Testis (tissue), 5 donors: ENCODE data around the gene DCUN1D1. TPM values are rescaled to one million over a fixed set of nuclear protein-coding genes. Genes with fewer than 3 reads are reported as not detected.
A peak's percentile ranks its signal among the peaks of the same experiment; 100 is the strongest.

ENCODE experiments used
- DNase-seq: peaks from one replicate; pipeline ENCODE4 v3.0.0-alpha.2; 2019
- H3K27ac ChIP-seq, 2 donors: fragments of 200-600 bp; sonication (generic); one replicate each; pipeline ENCODE4 v1.5.1; 2019
- H3K27me3 ChIP-seq: fragments of 200-600 bp; sonication (generic); one replicate; pipeline ENCODE4 v1.5.1; 2019
- H3K36me3 ChIP-seq: fragments of 200-600 bp; sonication (generic); one replicate; pipeline ENCODE4 v1.5.1; 2017; ENCODE audit warnings: low read depth; ENCODE audit errors: missing control alignments
- H3K4me1 ChIP-seq: fragments of 200-600 bp; sonication (generic); one replicate; pipeline ENCODE4 v1.5.1; 2019
- H3K4me3 ChIP-seq, 2 donors: fragments of 200-600 bp; sonication (generic); one replicate each; pipeline ENCODE4 v1.5.1; 2017 to 2019
- H3K9me3 ChIP-seq: fragments of 200-600 bp; sonication (generic); one replicate; pipeline ENCODE4 v1.5.1; 2017
- POLR2A ChIP-seq: fragments of 450-650 bp; IDR thresholded peaks from one replicate; pipeline ENCODE4 v1.6.1; 2017; ENCODE audit warnings: antibody characterized with exemption, mild to moderate bottlenecking, moderate library complexity
- WGBS, 2 donors: methylation state at CpG; one replicate each; pipeline ENCODE4 v1.1.5; 2018; 5-methylcytosine and 5-hydroxymethylcytosine counted together
- intact Hi-C: fragments of 100-400 bp; cut with DNase I; formaldehyde crosslinking; loops from one replicate; pipeline ENCODE4 v1.15.1; 2023; ENCODE audit warnings: low total_unique reads
- long read RNA-seq, 2 donors: transcript quantifications; one replicate each; lab custom pipeline, GENCODE V29; 2026
- polyA plus RNA-seq: library from polyadenylated mRNA; stranded (reverse); fragments of 350-450 nt; fragmentation: Illumina TruSeq; extraction: RNeasy Lipid Tissue Mini Kit (QIAGEN cat#74804); gene quantifications from one replicate; pipeline ENCODE4 v1.2.3, GENCODE V29; 2014; ENCODE audit warnings: low read depth, low replicate concordance; ENCODE audit not compliant: insufficient read depth
- total RNA-seq, 2 donors: library from RNA; depleted of rRNA; stranded (reverse); fragments of >200 nt; gene quantifications; one replicate each; pipeline ENCODE4 v1.2.3, GENCODE V29; 2016
- TF ChIP-seq, protein P1 (sequence below), 3 experiments: fragments of 450-650 bp in 2 of 3; fragments of 200-600 bp in 1 of 3; sonication (generic) in 1 of 3; IDR thresholded peaks; one replicate each; pipeline ENCODE4 v1.5.1; 2016 to 2019; ENCODE audit warnings: antibody characterized with exemption in 3 of 3, mild to moderate bottlenecking in 2 of 3, moderate library complexity in 1 of 3

DCUN1D1 gene
- total RNA-seq (100 to 1,000 TPM in 1 of 2 donors, 10 to 100 TPM in 1; 72.8 to 270 TPM), polyA plus RNA-seq (346 TPM)
- long read RNA-seq, donor 1, full-length matches to known transcripts: 9 of 9 reads
- long read RNA-seq, donor 1, partial matches to known transcripts: 0 of 9 reads
- long read RNA-seq, donor 1, other reads (novel, unspliced or antisense): 0 of 9 reads
- long read RNA-seq, donor 2, full-length matches to known transcripts: 7 of 7 reads
- long read RNA-seq, donor 2, partial matches to known transcripts: 0 of 7 reads
- long read RNA-seq, donor 2, other reads (novel, unspliced or antisense): 0 of 7 reads

DNA sequence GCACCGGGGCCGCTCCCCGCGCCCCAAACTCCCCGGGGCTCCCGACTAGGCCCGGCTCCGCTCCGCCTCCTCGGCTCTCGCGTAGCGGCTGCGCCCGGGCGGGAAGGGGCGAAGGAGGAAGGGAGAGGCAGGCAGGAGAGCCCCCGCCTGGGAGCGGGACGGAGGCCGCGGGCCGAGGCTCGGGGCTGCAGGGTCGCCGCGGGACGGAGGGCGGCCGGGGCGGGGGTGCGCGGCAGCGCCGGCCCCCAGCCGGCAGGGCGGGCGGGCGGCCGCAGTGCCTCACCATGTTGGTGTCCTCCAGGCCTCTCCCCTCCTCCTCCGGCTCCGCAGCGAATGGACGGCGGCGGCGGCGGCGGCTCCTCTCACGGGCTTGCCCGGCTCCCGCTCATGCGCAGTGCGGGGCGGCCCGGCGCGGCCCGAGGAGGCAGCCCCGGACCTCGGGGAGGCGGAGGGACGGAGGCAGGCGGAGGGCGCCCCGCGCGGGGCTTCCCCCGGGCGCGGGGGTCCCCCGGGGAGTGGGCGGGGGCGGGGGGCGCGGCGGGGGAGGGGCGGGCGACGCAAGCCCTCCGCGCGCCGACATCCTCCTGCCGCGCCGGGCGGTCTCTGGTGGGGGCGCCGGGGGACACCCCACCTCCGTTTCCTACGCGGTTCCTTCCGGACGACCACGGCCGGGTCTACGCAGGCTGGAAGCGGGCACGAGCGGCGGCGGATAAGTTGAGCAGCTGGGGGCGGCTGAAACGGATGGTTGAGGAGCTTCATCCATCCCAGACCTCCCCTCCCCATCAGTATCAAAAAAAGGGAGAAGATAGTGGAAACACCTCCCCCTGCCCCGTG, at the start of gene DCUN1D1:
Gene DCUN1D1, minus strand, starts transcription at position 335 of the 834 bp plus-strand sequence. Its CDS starts 49 bp downstream, at position 286.
- intact Hi-C loops: no loop called here
- Histone ChIP-seq H3K4me3 (peak within 1 kb of the TSS; percentile 92 to 93), H3K36me3 (no peaks in the 10 kb centered on the region), H3K4me1 (peaks cover 9% of the 10 kb centered on the region), H3K27me3 (no peaks in the 10 kb centered on the region), H3K27ac (peak within 1 kb of the TSS; percentile 84 to 91), H3K9me3 (no peaks in the 10 kb centered on the region)
- DNase-seq: peak; percentile 88
- WGBS, 2 donors: 0 to 2% methylated on average over 4 to 65 of the region's 106 CpGs
- TF ChIP-seq, protein P1, sequence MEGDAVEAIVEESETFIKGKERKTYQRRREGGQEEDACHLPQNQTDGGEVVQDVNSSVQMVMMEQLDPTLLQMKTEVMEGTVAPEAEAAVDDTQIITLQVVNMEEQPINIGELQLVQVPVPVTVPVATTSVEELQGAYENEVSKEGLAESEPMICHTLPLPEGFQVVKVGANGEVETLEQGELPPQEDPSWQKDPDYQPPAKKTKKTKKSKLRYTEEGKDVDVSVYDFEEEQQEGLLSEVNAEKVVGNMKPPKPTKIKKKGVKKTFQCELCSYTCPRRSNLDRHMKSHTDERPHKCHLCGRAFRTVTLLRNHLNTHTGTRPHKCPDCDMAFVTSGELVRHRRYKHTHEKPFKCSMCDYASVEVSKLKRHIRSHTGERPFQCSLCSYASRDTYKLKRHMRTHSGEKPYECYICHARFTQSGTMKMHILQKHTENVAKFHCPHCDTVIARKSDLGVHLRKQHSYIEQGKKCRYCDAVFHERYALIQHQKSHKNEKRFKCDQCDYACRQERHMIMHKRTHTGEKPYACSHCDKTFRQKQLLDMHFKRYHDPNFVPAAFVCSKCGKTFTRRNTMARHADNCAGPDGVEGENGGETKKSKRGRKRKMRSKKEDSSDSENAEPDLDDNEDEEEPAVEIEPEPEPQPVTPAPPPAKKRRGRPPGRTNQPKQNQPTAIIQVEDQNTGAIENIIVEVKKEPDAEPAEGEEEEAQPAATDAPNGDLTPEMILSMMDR (IDR thresholded peaks at IDR 0.05): no peak
- no peak for TF ChIP-seq POLR2A

DNA sequence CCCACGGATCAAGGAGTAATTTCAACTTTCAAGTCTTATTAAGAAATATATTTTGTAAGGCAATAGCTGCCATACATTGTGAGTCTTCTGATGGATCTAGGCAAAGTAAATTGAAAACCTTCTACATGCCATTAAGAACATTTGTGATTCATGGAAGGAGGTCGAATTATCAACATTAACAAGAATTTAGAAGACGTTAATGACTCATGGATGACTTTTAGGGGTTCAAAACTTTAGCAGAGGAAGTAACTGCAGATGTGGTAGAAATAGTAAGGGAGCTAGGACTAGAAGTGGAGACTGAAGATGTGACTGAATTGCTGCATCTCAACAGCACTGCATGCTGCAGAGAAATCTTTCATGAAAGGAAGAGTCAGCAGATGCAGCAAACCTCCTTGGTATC, 48.1 kb upstream of the DCUN1D1 start:
- DNase-seq: no peak
- no peaks in the 10 kb centered on the region for H3K4me1 ChIP-seq
- H3K4me3 ChIP-seq: no peak overlapping the region
- no peaks in the 10 kb centered on the region for H3K9me3 ChIP-seq
- 84 to 99% methylated on average over 3 of the region's 3 CpGs for WGBS, 2 donors
- intact Hi-C loops: no loop called here
- no peak for TF ChIP-seq POLR2A
- TF ChIP-seq, protein P1 (IDR thresholded peaks at IDR 0.05): no peak
- no peaks in the 10 kb centered on the region for H3K27me3 ChIP-seq
- no peak overlapping the region for H3K27ac ChIP-seq
- no peaks in the 10 kb centered on the region for H3K36me3 ChIP-seq

DNA sequence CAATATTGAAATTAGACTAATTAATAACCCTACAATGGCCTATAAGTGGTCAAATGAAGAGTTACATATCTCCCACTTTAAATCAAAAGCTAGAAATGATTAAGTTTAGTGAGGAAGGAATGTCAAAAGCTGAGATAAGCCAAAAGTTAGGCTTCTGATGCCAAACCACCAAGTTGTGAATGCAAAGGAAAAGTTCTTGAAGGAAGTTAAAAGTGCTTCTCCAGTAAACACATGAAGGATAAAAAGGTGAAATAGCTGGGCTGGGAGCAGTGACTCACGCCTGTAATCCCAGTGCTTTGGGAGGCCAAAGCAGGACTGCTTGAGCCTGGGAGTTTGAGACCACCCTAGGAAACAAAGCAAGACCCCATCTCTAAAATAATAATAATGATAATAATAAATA, 46.9 kb upstream of the DCUN1D1 start:
- no peak overlapping the region for H3K27ac ChIP-seq
- intact Hi-C loops: no loop called here
- TF ChIP-seq, protein P1 (IDR thresholded peaks at IDR 0.05): no peak
- no peak for TF ChIP-seq POLR2A
- H3K4me1 ChIP-seq: no peaks in the 10 kb centered on the region
- DNase-seq: no peak
- no peaks in the 10 kb centered on the region for H3K36me3 ChIP-seq
- H3K9me3 ChIP-seq: no peaks in the 10 kb centered on the region
- WGBS, 2 donors: 100% methylated on average over 1 of the region's 1 CpG
- H3K27me3 ChIP-seq: no peaks in the 10 kb centered on the region
- H3K4me3 ChIP-seq: no peak overlapping the region

DNA sequence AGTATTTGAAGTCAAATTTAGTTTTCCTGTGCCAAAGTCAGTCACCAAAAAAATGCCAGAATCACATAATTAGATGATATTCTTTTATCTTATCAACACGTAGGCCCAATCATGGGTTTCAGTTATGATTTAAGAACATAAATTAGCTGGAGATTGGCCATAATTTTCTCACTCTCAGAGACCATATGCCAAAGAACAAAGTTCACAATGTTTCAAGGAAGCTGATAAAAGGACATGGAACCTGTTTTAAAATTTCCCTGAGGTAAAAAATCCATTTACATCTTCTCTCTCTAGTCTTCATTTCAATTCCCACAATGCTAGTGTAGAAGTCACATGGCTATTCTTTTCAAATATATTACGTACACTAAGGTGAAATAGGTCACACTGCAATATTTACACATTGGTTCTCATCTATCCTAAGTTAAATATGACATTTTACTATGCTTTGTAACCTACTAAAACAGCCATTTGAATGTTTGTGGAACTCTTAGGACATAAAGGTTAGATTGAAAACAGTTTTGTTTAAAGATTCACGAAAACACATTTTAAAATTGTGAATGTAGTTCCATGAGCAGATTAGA, 42.7 kb upstream of the DCUN1D1 start:
- H3K9me3 ChIP-seq: no peaks in the 10 kb centered on the region
- H3K4me3 ChIP-seq: no peak overlapping the region
- intact Hi-C loops: no loop called here
- DNase-seq: no peak
- no peaks in the 10 kb centered on the region for H3K27me3 ChIP-seq
- TF ChIP-seq, protein P1 (IDR thresholded peaks at IDR 0.05): no peak
- TF ChIP-seq POLR2A: no peak
- WGBS, 2 donors: 80 to 84% methylated on average over 3 of the region's 3 CpGs
- H3K4me1 ChIP-seq: no peaks in the 10 kb centered on the region
- H3K27ac ChIP-seq: no peak overlapping the region
- H3K36me3 ChIP-seq: no peaks in the 10 kb centered on the region
